Karpas-422 (cell line): Measurements from ENCODE around the gene FAM174C. TPM values are rescaled to one million over a fixed set of nuclear protein-coding genes. Genes with fewer than 3 reads are reported as not detected.
A peak's percentile ranks its signal among the peaks of the same experiment; 100 is the strongest.

Experiments used
- DNase-seq: peaks from one replicate; pipeline ENCODE4 v3.0.0-alpha.2; 2015
- H2AFZ ChIP-seq: fragments of 200-600 bp; sonication (generic); 2 replicates; pipeline ENCODE4 v1.6.1; 2014; ENCODE audit warnings: antibody characterized with exemption, low read length, mixed read lengths
- H3K27ac ChIP-seq: fragments of 200-600 bp; sonication (generic); 2 replicates; pipeline ENCODE4 v1.5.1; 2014; ENCODE audit warnings: mild to moderate bottlenecking, low read length, moderate library complexity
- H3K27me3 ChIP-seq: fragments of 200-600 bp; sonication (generic); 2 replicates; pipeline ENCODE4 v1.6.1; 2014; ENCODE audit warnings: low read length, mixed read lengths
- H3K36me3 ChIP-seq: fragments of 200-600 bp; sonication (generic); 2 replicates; pipeline ENCODE4 v1.6.1; 2014; ENCODE audit warnings: low read length, mixed read lengths; ENCODE audit not compliant: insufficient read depth
- H3K4me1 ChIP-seq: fragments of 200-600 bp; sonication (generic); 2 replicates; pipeline ENCODE4 v1.6.1; 2014; ENCODE audit warnings: mild to moderate bottlenecking, low read length, mixed read lengths
- H3K4me2 ChIP-seq: fragments of 200-600 bp; sonication (generic); 2 replicates; pipeline ENCODE4 v1.6.1; 2014; ENCODE audit warnings: low read length, low read depth, mild to moderate bottlenecking; ENCODE audit not compliant: poor library complexity, severe bottlenecking
- H3K4me3 ChIP-seq: fragments of 200-600 bp; sonication (generic); 2 replicates; pipeline ENCODE4 v1.5.1; 2014; ENCODE audit warnings: mild to moderate bottlenecking, antibody characterized with exemption, low read length, mixed read lengths
- H3K79me2 ChIP-seq: fragments of 200-600 bp; sonication (generic); 2 replicates; pipeline ENCODE4 v1.6.1; 2014; ENCODE audit warnings: mild to moderate bottlenecking, low read length, mixed read lengths
- H3K9ac ChIP-seq: fragments of 200-600 bp; sonication (generic); 2 replicates; pipeline ENCODE4 v1.6.0; 2014; ENCODE audit warnings: low read length
- H3K9me2 ChIP-seq: fragments of 200-600 bp; sonication (generic), shearing (Covaris generic); replicated peaks from 2 replicates; pipeline ENCODE4 v1.6.0; 2014; ENCODE audit warnings: mild to moderate bottlenecking, low read length, moderate library complexity; ENCODE audit not compliant: insufficient read depth
- H3K9me3 ChIP-seq: fragments of 300-700, 200-600 bp; sonication (generic); 2 replicates; pipeline ENCODE4 v1.6.1; 2014; ENCODE audit warnings: low read length, mixed read lengths
- H4K20me1 ChIP-seq: fragments of 200-600 bp; sonication (generic); 2 replicates; pipeline ENCODE4 v1.6.1; 2014; ENCODE audit warnings: mild to moderate bottlenecking, antibody characterized with exemption, low read length, low read depth; ENCODE audit not compliant: insufficient read depth
- total RNA-seq: library from RNA; depleted of rRNA; stranded (reverse); fragments of >200 nt; shearing (Covaris generic); gene quantifications from 2 replicates; pipeline ENCODE4 v1.2.3, GENCODE V29; 2014; ENCODE audit warnings: low replicate concordance

The FAM174C gene
- total RNA-seq, 1 experiment from 2014 or later: 32.7 TPM

DNA sequence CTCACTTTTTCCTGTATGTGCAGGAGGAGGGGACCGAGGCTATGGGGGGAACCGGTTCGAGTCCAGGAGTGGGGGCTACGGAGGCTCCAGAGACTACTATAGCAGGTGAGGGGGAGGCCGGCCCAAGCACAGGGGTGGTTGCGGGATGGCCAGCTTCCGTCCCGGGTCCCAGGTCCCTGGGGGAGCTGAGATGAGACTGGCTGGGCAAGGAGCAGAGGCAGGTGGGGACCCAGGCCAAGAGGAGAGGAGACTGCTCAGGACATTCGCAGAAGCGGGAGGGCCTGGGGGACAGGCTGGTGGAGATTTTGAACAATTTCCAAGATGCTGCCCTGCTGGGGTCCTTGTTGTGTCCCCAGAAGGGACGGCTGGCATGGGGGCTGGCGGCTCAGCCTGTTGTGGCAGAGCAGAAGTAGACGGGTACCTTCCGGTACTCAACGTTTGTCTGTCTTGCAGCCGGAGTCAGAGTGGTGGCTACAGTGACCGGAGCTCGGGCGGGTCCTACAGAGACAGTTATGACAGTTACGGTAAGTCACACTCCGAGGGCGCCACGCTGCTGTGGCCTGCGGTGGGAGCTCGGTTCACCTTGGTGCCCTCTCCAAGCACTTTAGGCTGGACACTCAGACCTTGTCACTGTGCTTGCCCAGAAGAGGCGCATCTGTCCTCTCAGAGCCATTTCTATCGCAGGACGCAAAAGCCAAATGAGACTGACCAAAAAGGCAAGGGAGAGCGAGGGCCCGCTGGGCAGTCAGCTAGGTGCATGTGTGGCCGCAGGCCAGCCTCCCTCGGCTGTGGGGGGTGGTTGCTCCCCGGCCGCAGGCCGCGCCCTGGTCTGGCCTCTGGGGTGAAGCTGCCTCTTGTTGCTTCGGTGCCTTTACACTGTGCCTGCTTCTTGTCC is 3.6 kb upstream of the FAM174C start:
- H3K4me1 ChIP-seq: peaks cover 60% of the 10 kb centered on the region
- H3K79me2 ChIP-seq: peaks cover 25% of the 10 kb centered on the region
- H2AFZ ChIP-seq: no peak overlapping the region
- H3K9ac ChIP-seq: no peak overlapping the region
- H3K27me3 ChIP-seq: no peaks in the 10 kb centered on the region
- H3K4me2 ChIP-seq: peak overlapping the region; percentile 17
- H3K36me3 ChIP-seq: peaks cover 36% of the 10 kb centered on the region
- peaks cover 31% of the 10 kb centered on the region for H4K20me1 ChIP-seq
- H3K4me3 ChIP-seq: no peak overlapping the region
- no peaks in the 10 kb centered on the region for H3K9me2 ChIP-seq
- no peak for DNase-seq
- no peaks in the 10 kb centered on the region for H3K9me3 ChIP-seq
- H3K27ac ChIP-seq: no peak overlapping the region

DNA sequence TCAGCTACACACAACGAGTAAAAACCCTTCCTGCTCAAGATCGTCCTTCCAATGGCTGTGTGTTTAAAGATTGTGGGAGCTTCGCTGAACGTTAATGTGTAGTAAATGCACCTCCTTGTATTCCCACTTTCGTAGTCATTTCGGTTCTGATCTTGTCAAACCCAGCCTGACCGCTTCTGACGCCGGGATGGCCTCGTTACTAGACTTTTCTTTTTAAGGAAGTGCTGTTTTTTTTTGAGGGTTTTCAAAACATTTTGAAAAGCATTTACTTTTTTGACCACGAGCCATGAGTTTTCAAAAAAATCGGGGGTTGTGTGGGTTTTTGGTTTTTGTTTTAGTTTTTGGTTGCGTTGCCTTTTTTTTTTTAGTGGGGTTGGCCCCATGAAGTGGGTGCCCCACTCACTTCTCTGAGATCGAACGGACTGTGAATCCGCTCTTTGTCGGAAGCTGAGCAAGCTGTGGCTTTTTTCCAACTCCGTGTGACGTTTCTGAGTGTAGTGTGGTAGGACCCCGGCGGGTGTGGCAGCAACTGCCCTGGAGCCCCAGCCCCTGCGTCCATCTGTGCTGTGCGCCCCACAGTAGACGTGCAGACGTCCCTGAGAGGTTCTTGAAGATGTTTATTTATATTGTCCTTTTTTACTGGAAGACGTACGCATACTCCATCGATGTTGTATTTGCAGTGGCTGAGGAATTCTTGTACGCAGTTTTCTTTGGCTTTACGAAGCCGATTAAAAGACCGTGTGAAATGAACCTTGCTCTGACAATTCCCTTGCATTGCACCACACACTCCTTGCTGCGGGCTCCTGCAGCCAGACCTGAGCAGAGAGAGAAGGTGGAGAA is 2.7 kb upstream of the FAM174C start:
- Histone ChIP-seq H4K20me1 (peaks cover 32% of the 10 kb centered on the region), H3K79me2 (peaks cover 31% of the 10 kb centered on the region), H3K4me2 (no peak overlapping the region), H3K9me2 (no peaks in the 10 kb centered on the region), H3K27me3 (no peaks in the 10 kb centered on the region), H3K9ac (no peak overlapping the region), H3K9me3 (no peaks in the 10 kb centered on the region), H3K36me3 (peaks cover 42% of the 10 kb centered on the region), H3K4me1 (peaks cover 53% of the 10 kb centered on the region), H3K4me3 (no peak overlapping the region), H2AFZ (no peak overlapping the region), H3K27ac (no peak overlapping the region)
- DNase-seq: no peak

DNA sequence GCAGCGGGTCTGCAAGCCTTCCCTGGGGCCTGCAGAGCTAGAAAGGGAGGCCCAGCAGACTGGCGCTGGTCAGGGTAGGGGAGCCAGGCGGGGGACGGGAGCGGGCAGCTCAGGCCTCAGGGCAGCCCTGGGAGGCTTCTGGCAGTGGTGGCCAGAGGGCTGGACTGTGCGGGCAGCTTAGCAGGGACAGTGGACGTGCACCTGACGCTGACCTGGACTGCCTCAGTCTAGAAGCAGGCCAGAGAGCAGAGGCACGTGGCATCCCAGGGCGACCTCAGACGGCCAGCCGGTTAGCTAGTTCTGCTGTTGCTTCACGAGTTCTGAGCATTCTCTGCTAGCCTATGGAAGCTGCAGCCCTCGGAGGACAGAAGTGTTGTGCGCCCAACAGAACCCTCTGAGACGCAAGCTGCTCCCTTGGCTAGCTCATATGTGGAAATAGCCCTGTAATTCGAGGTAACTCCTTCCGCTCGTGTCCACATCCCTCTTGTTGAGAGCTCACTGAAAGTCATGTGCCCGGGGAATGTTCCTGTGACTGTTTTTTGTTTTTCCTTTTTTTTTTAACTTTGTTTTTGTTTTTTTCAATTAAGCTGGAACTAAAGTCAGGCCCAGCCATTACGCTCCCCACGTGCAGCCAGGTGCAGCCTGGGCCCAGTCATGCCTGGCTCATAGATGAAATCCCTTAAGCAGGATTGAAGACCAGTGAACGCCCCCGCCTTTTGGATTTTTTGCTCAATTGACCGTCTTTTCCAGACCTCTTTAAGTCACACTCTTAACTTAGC is 1.9 kb upstream of the FAM174C start:
- DNase-seq: no peak
- H3K79me2 ChIP-seq: peaks cover 31% of the 10 kb centered on the region
- no peaks in the 10 kb centered on the region for H3K9me3 ChIP-seq
- H3K27ac ChIP-seq: no peak overlapping the region
- H3K36me3 ChIP-seq: peaks cover 44% of the 10 kb centered on the region
- H3K4me3 ChIP-seq: no peak overlapping the region
- H3K9me2 ChIP-seq: no peaks in the 10 kb centered on the region
- H4K20me1 ChIP-seq: peaks cover 32% of the 10 kb centered on the region
- H3K9ac ChIP-seq: no peak overlapping the region
- H3K27me3 ChIP-seq: no peaks in the 10 kb centered on the region
- no peak overlapping the region for H3K4me2 ChIP-seq
- no peak overlapping the region for H2AFZ ChIP-seq
- H3K4me1 ChIP-seq: peaks cover 45% of the 10 kb centered on the region

DNA sequence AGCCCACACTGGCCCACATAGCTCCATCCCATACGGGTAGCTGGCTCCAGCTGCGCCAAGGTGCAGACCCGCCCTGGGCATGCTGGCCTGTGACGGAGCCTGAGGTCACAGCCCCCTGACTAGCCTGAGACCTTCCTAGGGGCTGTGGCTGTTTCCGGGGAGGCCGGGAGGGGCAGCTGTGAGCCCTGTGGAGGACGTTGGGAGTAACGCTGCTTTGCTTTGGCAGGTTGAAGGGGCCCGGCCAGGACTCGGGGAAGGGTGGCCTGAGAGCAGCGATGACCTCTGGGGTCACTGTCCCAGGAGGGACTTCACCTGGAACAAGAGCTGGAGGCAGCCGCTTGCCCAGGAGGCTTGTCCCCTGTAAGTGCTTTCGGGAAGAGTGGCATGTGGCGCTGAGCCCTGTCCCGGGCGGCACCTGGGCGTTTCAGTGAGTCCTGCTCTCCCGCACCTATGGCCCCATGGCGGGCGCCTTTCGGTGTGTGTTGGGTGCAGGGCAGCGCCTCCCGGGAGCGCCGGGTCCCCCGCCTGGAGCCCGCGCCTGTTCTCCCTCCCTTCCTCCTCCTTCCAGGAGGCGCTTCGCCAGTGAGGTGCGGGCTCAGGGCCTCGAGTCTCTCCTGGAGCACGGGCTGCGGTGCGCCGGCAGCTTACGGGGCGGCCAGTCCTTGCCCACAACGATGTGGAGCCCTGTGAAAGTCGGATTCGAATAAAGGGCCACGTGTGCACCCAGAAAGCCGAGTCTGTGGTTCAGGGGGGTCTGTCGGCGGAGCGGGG is 1.1 kb upstream of the FAM174C start:
- no peaks in the 10 kb centered on the region for H3K9me2 ChIP-seq

DNA sequence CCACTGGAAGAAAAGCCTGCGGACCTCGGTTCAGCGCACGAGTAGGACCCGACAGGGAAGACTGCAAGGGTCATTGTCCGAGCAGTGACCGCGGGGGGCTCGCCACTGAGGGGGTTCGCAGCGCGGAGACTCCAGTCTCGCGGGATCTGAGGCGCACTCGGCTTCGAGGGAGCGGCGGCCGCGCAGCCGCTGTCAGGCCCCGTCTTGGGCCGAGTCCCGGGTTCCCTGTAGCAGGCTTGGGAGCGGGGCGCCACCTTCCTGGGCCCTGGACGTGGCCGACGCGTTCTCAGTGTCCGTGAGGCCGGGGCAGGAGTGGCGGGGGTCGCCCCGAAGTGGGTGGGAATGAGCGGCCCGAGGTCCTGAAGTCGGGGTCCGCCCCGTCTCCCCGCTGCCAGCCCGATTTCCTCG is 474 bp upstream of the FAM174C start:
- Histone ChIP-seq H3K9ac (peak overlapping the region; percentile 54), H3K4me1 (peaks cover 39% of the 10 kb centered on the region), H3K4me3 (peak overlapping the region; percentile 67; the same call in 1 of the 2 replicates), H3K79me2 (peaks cover 27% of the 10 kb centered on the region), H3K27ac (no peak overlapping the region), H3K4me2 (peak overlapping the region; percentile 80), H3K9me2 (no peaks in the 10 kb centered on the region), H3K9me3 (no peaks in the 10 kb centered on the region), H2AFZ (no peak overlapping the region), H3K36me3 (peaks cover 50% of the 10 kb centered on the region), H3K27me3 (no peaks in the 10 kb centered on the region), H4K20me1 (peaks cover 30% of the 10 kb centered on the region)
- DNase-seq: no peak

More for the DNA sequence above, 1.1 kb upstream of the FAM174C start:
- Histone ChIP-seq H3K4me2 (peak overlapping the region; percentile 80), H4K20me1 (peaks cover 32% of the 10 kb centered on the region), H3K9me3 (no peaks in the 10 kb centered on the region), H3K9ac (no peak overlapping the region), H3K27me3 (no peaks in the 10 kb centered on the region), H3K4me3 (peak overlapping the region; percentile 67; the same call in 1 of the 2 replicates), H2AFZ (no peak overlapping the region), H3K79me2 (peaks cover 31% of the 10 kb centered on the region), H3K27ac (no peak overlapping the region), H3K36me3 (peaks cover 47% of the 10 kb centered on the region), H3K4me1 (peaks cover 41% of the 10 kb centered on the region)
- DNase-seq: no peak

DNA sequence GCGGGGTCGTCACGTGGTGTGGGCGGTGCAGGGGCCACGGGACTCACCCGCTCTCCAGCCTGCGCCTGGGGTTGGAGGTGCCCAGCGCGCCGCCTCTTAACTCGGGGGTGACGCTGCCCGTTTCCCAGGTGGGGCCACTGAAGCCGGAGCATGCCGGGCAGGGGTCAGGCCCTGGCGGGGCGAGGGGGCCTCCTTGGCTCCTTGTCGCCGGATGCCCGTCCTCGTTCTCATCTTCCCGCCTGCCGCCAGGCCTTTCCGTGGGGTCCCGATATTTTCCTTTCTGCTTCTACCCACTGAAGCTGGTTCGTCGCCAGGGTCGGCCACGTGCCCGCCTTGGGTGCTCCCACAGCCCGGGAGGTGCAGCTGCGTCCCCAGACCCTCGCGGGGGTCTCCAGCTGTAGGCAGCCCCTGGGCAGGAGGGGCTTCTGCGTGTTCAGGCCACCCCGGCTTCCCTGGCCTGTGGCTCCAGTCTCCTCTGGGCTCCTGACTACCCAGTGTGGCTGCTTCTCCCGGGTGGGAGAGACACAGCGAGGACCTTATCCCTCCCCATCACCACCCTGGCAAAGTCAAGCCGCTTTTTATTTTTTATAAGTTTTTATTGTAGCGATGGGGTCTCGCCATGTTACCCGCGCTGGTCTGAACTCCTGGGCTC is 772 bp downstream of the FAM174C start:
- H3K4me3 ChIP-seq: peak overlapping the region; percentile 84
- H2AFZ ChIP-seq: no peak overlapping the region; the same call in 1 of the 2 replicates
- no peaks in the 10 kb centered on the region for H3K9me3 ChIP-seq
- peaks cover 27% of the 10 kb centered on the region for H3K4me1 ChIP-seq
- DNase-seq: no peak
- no peaks in the 10 kb centered on the region for H3K9me2 ChIP-seq
- peak overlapping the region; percentile 92 for H3K9ac ChIP-seq
- H3K36me3 ChIP-seq: peaks cover 45% of the 10 kb centered on the region
- peak overlapping the region; percentile 34 for H3K27ac ChIP-seq
- H3K27me3 ChIP-seq: no peaks in the 10 kb centered on the region
- peaks cover 15% of the 10 kb centered on the region for H3K79me2 ChIP-seq
- peak overlapping the region; percentile 80 for H3K4me2 ChIP-seq
- peaks cover 21% of the 10 kb centered on the region; the same call in 1 of the 2 replicates for H4K20me1 ChIP-seq

DNA sequence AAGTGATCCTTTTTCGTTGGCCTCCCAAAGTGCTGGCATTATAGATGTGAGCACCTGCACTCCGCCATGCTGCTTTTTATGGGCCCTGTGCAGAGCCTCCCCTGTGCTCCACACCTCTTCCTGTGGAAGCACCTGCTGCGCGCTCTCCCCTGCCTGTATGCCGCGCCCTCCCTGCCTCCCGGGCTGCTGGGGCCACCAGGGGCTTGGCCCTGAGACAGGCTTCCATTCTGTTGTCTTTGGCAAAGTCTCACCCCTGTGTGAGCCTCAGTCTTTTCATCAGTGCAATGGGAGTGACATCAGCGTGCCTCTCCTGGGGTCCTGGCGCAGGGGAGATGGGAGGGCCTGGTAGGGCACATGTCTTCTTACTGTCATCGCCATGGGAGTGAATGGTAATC is 1.3 kb downstream of the FAM174C start:
- peak overlapping the region; percentile 34 for H3K27ac ChIP-seq
- peaks cover 15% of the 10 kb centered on the region for H3K79me2 ChIP-seq
- no peaks in the 10 kb centered on the region for H3K9me3 ChIP-seq
- no peak overlapping the region for H2AFZ ChIP-seq
- peak overlapping the region; percentile 92 for H3K9ac ChIP-seq
- peak overlapping the region; percentile 80 for H3K4me2 ChIP-seq
- peaks cover 16% of the 10 kb centered on the region; the same call in 1 of the 2 replicates for H4K20me1 ChIP-seq
- H3K4me1 ChIP-seq: peaks cover 24% of the 10 kb centered on the region
- no peaks in the 10 kb centered on the region for H3K27me3 ChIP-seq
- peak overlapping the region; percentile 84 for H3K4me3 ChIP-seq
- peaks cover 40% of the 10 kb centered on the region for H3K36me3 ChIP-seq
- no peak for DNase-seq
- no peaks in the 10 kb centered on the region for H3K9me2 ChIP-seq
